Bronchial epithelial cell (primary cell): Measurements from ENCODE around the gene CKLF. TPM values are rescaled to one million over a fixed set of nuclear protein-coding genes. Genes with fewer than 3 reads are reported as not detected.
"Not testable (repeated sequence)": the region's sequence is repeated elsewhere in the genome, so short reads cannot be mapped to it uniquely, and the experiment has no call there.

Source experiments
- DNase-seq: peaks from one replicate; pipeline ENCODE4 v3.0.0-alpha.2; 2010; ENCODE audit warnings: low read depth
- FAIRE-seq: peaks from 2 replicates; lab custom pipeline; 2011; peaks lifted over from hg19 to GRCh38; lab: Jason Lieb, UNC
- H3K27me3 ChIP-seq: 2 replicates; pipeline ENCODE4 v1.5.1; 2011; ENCODE audit warnings: low read length; ENCODE audit not compliant: control insufficient read depth, insufficient read depth
- H3K36me3 ChIP-seq: 2 replicates; pipeline ENCODE4 v1.5.1; 2011; ENCODE audit warnings: low read length; ENCODE audit not compliant: control insufficient read depth, insufficient read depth
- H3K4me3 ChIP-seq: 2 replicates; pipeline ENCODE4 v1.5.1; 2011; ENCODE audit warnings: mild to moderate bottlenecking, low read depth, low read length, control low read depth
- CTCF ChIP-seq: IDR thresholded peaks from 2 replicates; pipeline ENCODE4 v1.5.1; 2011; ENCODE audit warnings: mild to moderate bottlenecking, moderate library complexity, low read length, control low read depth, inconsistent platforms; ENCODE audit not compliant: insufficient read depth, severe bottlenecking
- total RNA-seq: library from RNA; depleted of rRNA; stranded (reverse); fragments of >200 nt; gene quantifications from 2 replicates; pipeline ENCODE4 v1.2.1, GENCODE V29; 2014

The CKLF gene
- total RNA-seq, 1 donor from 2014 or later: 22.6 TPM

GRCh38 chr16:66594739-66595138 is 42.4 kb downstream of the CKLF start:
- H3K27me3 ChIP-seq: no peaks in the 10 kb centered on the region
- no peak for TF ChIP-seq CTCF
- H3K4me3 ChIP-seq: no peak overlapping the region
- DNase-seq (no peak), FAIRE-seq (no peak)
- H3K36me3 ChIP-seq: no peaks in the 10 kb centered on the region

- H3K27me3 ChIP-seq, DNase-seq, FAIRE-seq, H3K4me3 ChIP-seq, H3K36me3 ChIP-seq: not testable (repeated sequence)
Observed at GRCh38 chr16:66596559-66596958, 44.2 kb downstream of the CKLF start.

GRCh38 chr16:66596986-66597848 is 44.8 kb downstream of the CKLF start:
- no peak for TF ChIP-seq CTCF
- H3K36me3 ChIP-seq: no peaks in the 10 kb centered on the region
- no peak for DNase-seq
- H3K27me3 ChIP-seq: no peaks in the 10 kb centered on the region
- H3K4me3 ChIP-seq: no peak overlapping the region
- FAIRE-seq: no peak

- Histone ChIP-seq H3K27me3 (no peaks in the 10 kb centered on the region), H3K36me3 (no peaks in the 10 kb centered on the region), H3K4me3 (no peak overlapping the region)
- TF ChIP-seq CTCF: no peak
- no peak for DNase-seq
- FAIRE-seq: no peak
Observed at GRCh38 chr16:66598111-66598510, 45.7 kb downstream of the CKLF start.

GRCh38 chr16:66599726-66600125 is 47.4 kb downstream of the CKLF start:
- TF ChIP-seq CTCF: no peak
- Histone ChIP-seq H3K27me3 (no peaks in the 10 kb centered on the region), H3K4me3 (no peak overlapping the region), H3K36me3 (no peaks in the 10 kb centered on the region)
- FAIRE-seq (no peak), DNase-seq (no peak)

GRCh38 chr16:66600477-66600876 is 48.1 kb downstream of the CKLF start:
- DNase-seq (no peak), FAIRE-seq (no peak)
- Histone ChIP-seq H3K27me3 (no peaks in the 10 kb centered on the region), H3K4me3 (no peak overlapping the region), H3K36me3 (no peaks in the 10 kb centered on the region)
- TF ChIP-seq CTCF: no peak
